HepG2 (cell line): ENCODE data around the gene FOXD1. TPM values are rescaled to one million over a fixed set of nuclear protein-coding genes. Genes with fewer than 3 reads are reported as not detected.

ENCODE experiments used
- ATAC-seq: fragments of 200-7000 bp; cut with Tn5 transposase; 3 replicates; pipeline ENCODE4 v1.9.1; 2020; ENCODE audit warnings: mild to moderate bottlenecking, moderate library complexity
- BruUV-seq: library from RNA; stranded (reverse); fragments of 400-500 nt; replicated peaks from 2 replicates; lab custom pipeline; 2021; lab: Mats Ljungman, UMichigan
- CTCF ChIA-PET: fragments of 300-600 bp; formaldehyde crosslinking; extraction: SDS; loops from one replicate; lab custom pipeline; 2021; ENCODE audit warnings: low total read pairs, inconsistent platforms, low intra/inter-chr PET ratio; lab: Yijun Ruan, JAX
- POLR2A ChIA-PET: fragments of 350-600 bp; sonication (Branson Sonifier 250); formaldehyde crosslinking; loops from one replicate; lab custom pipeline; 2020; ENCODE audit warnings: antibody characterized with exemption, inconsistent platforms; lab: Yijun Ruan, JAX
- DNase-seq: peaks from one replicate; pipeline ENCODE4 v3.0.0-alpha.2; 2015; ENCODE audit warnings: low spot score
- FAIRE-seq: peaks from 3 replicates; lab custom pipeline; 2011; peaks lifted over from hg19 to GRCh38; lab: Jason Lieb, UNC
- H2AFZ ChIP-seq: one replicate; pipeline ENCODE4 v1.6.1; 2011; ENCODE audit warnings: low read length, inconsistent platforms
- H3K27ac ChIP-seq: fragments of 300-600 bp; 3 replicates; pipeline ENCODE4 v1.8.0; 2011; ENCODE audit warnings: mixed run types, mild to moderate bottlenecking, mixed read lengths, low read length, inconsistent platforms; ENCODE audit not compliant: insufficient read depth; ENCODE audit errors: extremely low read length
- H3K27me3 ChIP-seq, 2 experiments: fragments of 200-600 bp in 1 of 2; 2 replicates in 1 of 2; 3 replicates in 1 of 2; pipeline versions ENCODE4 v1.6.0 to v1.8.0; 2011; ENCODE audit warnings: low read length in 2 of 2, mild to moderate bottlenecking in 2 of 2, moderate library complexity in 2 of 2, inconsistent platforms in 1 of 2; ENCODE audit not compliant: insufficient read depth in 2 of 2, control insufficient read depth in 1 of 2
- H3K36me3 ChIP-seq, 2 experiments: fragments of 200-600 bp in 1 of 2; replicated peaks in 1 of 2; 2 replicates in 1 of 2; 3 replicates in 1 of 2; pipeline versions ENCODE4 v1.5.1 to v1.8.0; 2011; ENCODE audit warnings: low read length in 2 of 2, inconsistent platforms in 1 of 2; ENCODE audit not compliant: insufficient read depth in 2 of 2, control insufficient read depth in 1 of 2
- H3K4me1 ChIP-seq: 2 replicates; pipeline ENCODE4 v1.5.1; 2012; ENCODE audit warnings: low read length, inconsistent platforms; ENCODE audit not compliant: insufficient read depth
- H3K4me2 ChIP-seq: 2 replicates; pipeline ENCODE4 v1.6.0; 2011; ENCODE audit warnings: low read depth, low read length, inconsistent platforms
- H3K4me3 ChIP-seq, 3 experiments: fragments of 200-600 bp in 1 of 3; sonication (generic), shearing (Covaris generic) in 1 of 3; replicated peaks in 1 of 3; 2 replicates each; pipeline ENCODE4 v1.5.1; 2011 to 2016; ENCODE audit warnings: low read length in 3 of 3, inconsistent platforms in 2 of 3, low read depth in 2 of 3, mild to moderate bottlenecking in 2 of 3, control low read depth in 1 of 3, mixed read lengths in 1 of 3; ENCODE audit not compliant: insufficient read depth in 1 of 3
- H3K79me2 ChIP-seq: one replicate; pipeline ENCODE4 v1.6.1; 2011; ENCODE audit warnings: low read length, inconsistent platforms; ENCODE audit not compliant: insufficient read depth
- H3K9ac ChIP-seq: 2 replicates; pipeline ENCODE4 v1.6.0; 2011; ENCODE audit warnings: mild to moderate bottlenecking, low read depth, low read length, inconsistent platforms; ENCODE audit not compliant: insufficient read depth
- H3K9me3 ChIP-seq: 2 replicates; pipeline ENCODE4 v1.5.1; 2012; ENCODE audit warnings: mild to moderate bottlenecking, low read length
- H4K20me1 ChIP-seq: 2 replicates; pipeline ENCODE4 v1.6.0; 2011; ENCODE audit warnings: inconsistent platforms, mild to moderate bottlenecking, low read length, moderate library complexity; ENCODE audit not compliant: insufficient read depth
- AHR ChIP-seq: IDR thresholded peaks from 2 replicates; pipeline ENCODE4 v1.6.1; 2018; ENCODE audit warnings: missing genetic modification reagents, missing compliant biosample characterization
- GPN1 ChIP-seq: sonication (generic); formaldehyde crosslinking; IDR thresholded peaks from 2 replicates; pipeline ENCODE4 v1.5.1; 2020; ENCODE audit warnings: missing genetic modification reagents, borderline replicate concordance
- MYNN ChIP-seq: sonication (generic); formaldehyde crosslinking; IDR thresholded peaks from 2 replicates; pipeline ENCODE4 v1.4.0; 2020; ENCODE audit warnings: mild to moderate bottlenecking, low read depth, missing genetic modification reagents
- PLRG1 ChIP-seq: fragments of 450-650 bp; conservative IDR thresholded peaks from 2 replicates; pipeline ENCODE4 v1.6.1; 2016
- PRMT3 ChIP-seq: sonication (generic); formaldehyde crosslinking; IDR thresholded peaks from 2 replicates; pipeline ENCODE4 v1.8.1; 2022; ENCODE audit warnings: low read depth, mild to moderate bottlenecking, moderate library complexity, missing genetic modification reagents, borderline replicate concordance
- SATB2 ChIP-seq: sonication (generic); formaldehyde crosslinking; IDR thresholded peaks from 2 replicates; pipeline ENCODE4 v1.5.0; 2020; ENCODE audit warnings: missing genetic modification reagents
- TARDBP ChIP-seq: sonication (generic); formaldehyde crosslinking; IDR thresholded peaks from 2 replicates; pipeline ENCODE4 v1.8.0; 2022; ENCODE audit warnings: mild to moderate bottlenecking, missing genetic modification reagents
- TOE1 ChIP-seq: sonication (generic); formaldehyde crosslinking; IDR thresholded peaks from 2 replicates; pipeline ENCODE4 v1.4.0; 2020; ENCODE audit warnings: mild to moderate bottlenecking, missing genetic modification reagents
- ZFY ChIP-seq: sonication (generic); formaldehyde crosslinking; IDR thresholded peaks from 2 replicates; pipeline ENCODE4 v1.4.0; 2020; ENCODE audit warnings: missing genetic modification reagents
- ZNF607 ChIP-seq: sonication (generic); formaldehyde crosslinking; IDR thresholded peaks from 2 replicates; pipeline ENCODE4 v1.5.1; 2020; ENCODE audit warnings: missing genetic modification reagents, mild to moderate bottlenecking, borderline replicate concordance
- ZNF652 ChIP-seq: IDR thresholded peaks from 2 replicates; pipeline ENCODE4 v1.6.1; 2016; ENCODE audit warnings: low read depth, borderline replicate concordance
- WGBS: methylation state at CpG from one replicate; pipeline ENCODE4 v1.1.6; 2017; ENCODE audit warnings: low lambda C conversion rate; 5-methylcytosine and 5-hydroxymethylcytosine counted together
- in situ Hi-C: cut with HindIII; loops from 2 replicates; pipeline ENCODE4 v1.10.0; 2017; ENCODE audit warnings: low pct_unique_long_range_greater_than_20kb; ENCODE audit not compliant: extremely low pct_ligation_motif_present
- intact Hi-C: fragments of 100-400 bp; cut with micrococcal nuclease; formaldehyde crosslinking; loops from one replicate; pipeline ENCODE4 v1.10.0; 2022; ENCODE audit not compliant: unreplicated experiment
- polyA plus RNA-seq, 8 experiments: library from polyadenylated mRNA; depleted of rRNA in 3 of 8; stranded (reverse) in 7 of 8; unstranded in 1 of 8; fragments of >200 nt; fragmentation: Illumina TruSeq in 4 of 8; extraction: Trizol in 4 of 8; gene quantifications; 2 replicates each; pipeline versions ENCODE4 v1.2.1 to v1.2.3, GENCODE V29; 2011 to 2016; ENCODE audit warnings: low read depth in 4 of 8, missing spikeins in 1 of 8, mixed read lengths in 1 of 8; ENCODE audit not compliant: insufficient read depth in 1 of 8
- total RNA-seq, 5 experiments: library from RNA; depleted of rRNA; stranded (reverse); fragments of >200 nt; fragmentation: Illumina TruSeq; extraction: Trizol; gene quantifications; 2 replicates each; pipeline ENCODE4 v1.2.3, GENCODE V29; 2016; ENCODE audit warnings: low read depth in 1 of 5
- TF ChIP-seq, protein P1 (sequence below): sonication (generic); formaldehyde crosslinking; IDR thresholded peaks from 2 replicates; pipeline ENCODE4 v1.5.0; 2020; ENCODE audit warnings: mild to moderate bottlenecking, missing genetic modification reagents, borderline replicate concordance
- TF ChIP-seq, protein P2 (sequence below): sonication (generic); formaldehyde crosslinking; IDR thresholded peaks from 2 replicates; pipeline ENCODE4 v1.5.1; 2020; ENCODE audit warnings: missing genetic modification reagents, mild to moderate bottlenecking, borderline replicate concordance

Gene FOXD1
- total and polyA plus RNA-seq, 2 of the 13 experiments (the other 11 are each of a cell fraction or from before 2014, with no cell fraction given) = 0.04 to 0.05 TPM

DNA sequence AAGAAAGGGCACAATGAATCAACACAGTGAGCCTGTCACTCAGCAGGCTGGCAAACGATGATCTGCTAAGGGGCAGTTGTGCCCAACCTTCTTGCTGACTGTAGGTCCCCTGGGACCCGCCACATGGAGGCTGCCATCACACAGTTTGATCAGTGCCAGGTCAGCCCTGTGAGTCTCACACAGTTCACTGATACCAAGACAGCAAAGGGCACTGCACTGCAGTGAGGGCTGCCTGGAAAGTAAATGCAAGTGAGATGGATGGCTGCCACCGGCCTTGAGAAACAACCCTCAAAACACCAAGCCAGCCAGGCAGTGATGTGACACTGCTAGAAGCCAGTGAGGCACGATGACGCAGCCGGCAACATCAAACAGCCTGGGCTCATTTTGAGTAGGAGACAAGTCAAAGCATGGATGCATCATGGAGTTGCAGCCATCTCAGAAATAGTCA, 30.3 kb downstream of the FOXD1 start:
- Histone ChIP-seq H3K9ac (no peak overlapping the region), H3K27ac (no peak overlapping the region)
- BruUV-seq = no TSS peak
- TF ChIP-seq ZNF652 (CRISPR knock-in tag) = no peak
- TF ChIP-seq TARDBP = no peak
- TF ChIP-seq, protein P1, sequence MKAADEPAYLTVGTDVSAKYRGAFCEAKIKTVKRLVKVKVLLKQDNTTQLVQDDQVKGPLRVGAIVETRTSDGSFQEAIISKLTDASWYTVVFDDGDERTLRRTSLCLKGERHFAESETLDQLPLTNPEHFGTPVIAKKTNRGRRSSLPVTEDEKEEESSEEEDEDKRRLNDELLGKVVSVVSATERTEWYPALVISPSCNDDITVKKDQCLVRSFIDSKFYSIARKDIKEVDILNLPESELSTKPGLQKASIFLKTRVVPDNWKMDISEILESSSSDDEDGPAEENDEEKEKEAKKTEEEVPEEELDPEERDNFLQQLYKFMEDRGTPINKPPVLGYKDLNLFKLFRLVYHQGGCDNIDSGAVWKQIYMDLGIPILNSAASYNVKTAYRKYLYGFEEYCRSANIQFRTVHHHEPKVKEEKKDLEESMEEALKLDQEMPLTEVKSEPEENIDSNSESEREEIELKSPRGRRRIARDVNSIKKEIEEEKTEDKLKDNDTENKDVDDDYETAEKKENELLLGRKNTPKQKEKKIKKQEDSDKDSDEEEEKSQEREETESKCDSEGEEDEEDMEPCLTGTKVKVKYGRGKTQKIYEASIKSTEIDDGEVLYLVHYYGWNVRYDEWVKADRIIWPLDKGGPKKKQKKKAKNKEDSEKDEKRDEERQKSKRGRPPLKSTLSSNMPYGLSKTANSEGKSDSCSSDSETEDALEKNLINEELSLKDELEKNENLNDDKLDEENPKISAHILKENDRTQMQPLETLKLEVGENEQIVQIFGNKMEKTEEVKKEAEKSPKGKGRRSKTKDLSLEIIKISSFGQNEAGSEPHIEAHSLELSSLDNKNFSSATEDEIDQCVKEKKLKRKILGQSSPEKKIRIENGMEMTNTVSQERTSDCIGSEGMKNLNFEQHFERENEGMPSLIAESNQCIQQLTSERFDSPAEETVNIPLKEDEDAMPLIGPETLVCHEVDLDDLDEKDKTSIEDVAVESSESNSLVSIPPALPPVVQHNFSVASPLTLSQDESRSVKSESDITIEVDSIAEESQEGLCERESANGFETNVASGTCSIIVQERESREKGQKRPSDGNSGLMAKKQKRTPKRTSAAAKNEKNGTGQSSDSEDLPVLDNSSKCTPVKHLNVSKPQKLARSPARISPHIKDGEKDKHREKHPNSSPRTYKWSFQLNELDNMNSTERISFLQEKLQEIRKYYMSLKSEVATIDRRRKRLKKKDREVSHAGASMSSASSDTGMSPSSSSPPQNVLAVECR = no peak
- TF ChIP-seq MYNN (CRISPR knock-in tag) = no peak
- no peak for TF ChIP-seq ZNF607 (CRISPR knock-in tag)
- no peak for TF ChIP-seq ZFY (CRISPR knock-in tag)
- TF ChIP-seq SATB2 (CRISPR knock-in tag) = no peak
- TF ChIP-seq TOE1 (CRISPR knock-in tag) = no peak
- TF ChIP-seq PLRG1 = no peak
- no peak for TF ChIP-seq GPN1 (CRISPR knock-in tag)
- TF ChIP-seq, protein P2, sequence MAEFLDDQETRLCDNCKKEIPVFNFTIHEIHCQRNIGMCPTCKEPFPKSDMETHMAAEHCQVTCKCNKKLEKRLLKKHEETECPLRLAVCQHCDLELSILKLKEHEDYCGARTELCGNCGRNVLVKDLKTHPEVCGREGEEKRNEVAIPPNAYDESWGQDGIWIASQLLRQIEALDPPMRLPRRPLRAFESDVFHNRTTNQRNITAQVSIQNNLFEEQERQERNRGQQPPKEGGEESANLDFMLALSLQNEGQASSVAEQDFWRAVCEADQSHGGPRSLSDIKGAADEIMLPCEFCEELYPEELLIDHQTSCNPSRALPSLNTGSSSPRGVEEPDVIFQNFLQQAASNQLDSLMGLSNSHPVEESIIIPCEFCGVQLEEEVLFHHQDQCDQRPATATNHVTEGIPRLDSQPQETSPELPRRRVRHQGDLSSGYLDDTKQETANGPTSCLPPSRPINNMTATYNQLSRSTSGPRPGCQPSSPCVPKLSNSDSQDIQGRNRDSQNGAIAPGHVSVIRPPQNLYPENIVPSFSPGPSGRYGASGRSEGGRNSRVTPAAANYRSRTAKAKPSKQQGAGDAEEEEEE (CRISPR knock-in tag) = no peak
- no peak for TF ChIP-seq AHR (CRISPR knock-in tag)
- TF ChIP-seq PRMT3 (CRISPR knock-in tag) = no peak
- TF ChIP-seq, all 625 proteins: peak for 0
- H3K36me3 ChIP-seq = no peaks in the 10 kb centered on the region
- WGBS = 59% methylated on average over 5 of the region's 6 CpGs
- H4K20me1 ChIP-seq = no peaks in the 10 kb centered on the region
- no peak overlapping the region for H3K4me2 ChIP-seq
- no peak for ATAC-seq
- CTCF ChIA-PET = no interaction called here
- H3K4me1 ChIP-seq = no peaks in the 10 kb centered on the region
- in situ Hi-C loops = no loop called here
- no peaks in the 10 kb centered on the region for H3K9me3 ChIP-seq
- no peak for DNase-seq
- H2AFZ ChIP-seq = no peak overlapping the region
- POLR2A ChIA-PET = no interaction called here
- no peak overlapping the region for H3K4me3 ChIP-seq
- H3K79me2 ChIP-seq = no peaks in the 10 kb centered on the region
- H3K27me3 ChIP-seq = peaks cover 6 to 58% of the 10 kb centered on the region in 2 experiments
- intact Hi-C loops = no loop called here
- FAIRE-seq = no peak
